Lower lobe of right lung (tissue), 2 donors: Measurements from ENCODE around the gene RGMB. TPM values are rescaled to one million over a fixed set of nuclear protein-coding genes. Genes with fewer than 3 reads are reported as not detected.

Experiments
- ATAC-seq, 2 donors: fragments of 200-7000 bp; cut with Tn5 transposase; one replicate each; pipeline ENCODE4 v1.9.1; 2020 to 2022; ENCODE audit warnings: mild to moderate bottlenecking in 2 of 2, moderate library complexity in 2 of 2
- DNase-seq: peaks from one replicate; pipeline ENCODE4 v3.0.0-alpha.2; 2020
- H3K27ac ChIP-seq: fragments of 200-600 bp; one replicate; pipeline ENCODE4 v1.8.0; 2022
- H3K27me3 ChIP-seq: fragments of 200-600 bp; one replicate; pipeline ENCODE4 v1.8.0; 2022; ENCODE audit warnings: low read depth
- H3K36me3 ChIP-seq: fragments of 200-600 bp; one replicate; pipeline ENCODE4 v1.8.0; 2022; ENCODE audit warnings: mild to moderate bottlenecking
- H3K4me1 ChIP-seq: fragments of 200-600 bp; one replicate; pipeline ENCODE4 v1.8.0; 2022
- H3K4me3 ChIP-seq: fragments of 200-600 bp; one replicate; pipeline ENCODE4 v1.8.0; 2022; ENCODE audit warnings: mild to moderate bottlenecking
- H3K9me3 ChIP-seq: fragments of 200-600 bp; one replicate; pipeline ENCODE4 v1.8.0; 2022
- CTCF ChIP-seq: fragments of 200-600 bp; IDR thresholded peaks from one replicate; pipeline ENCODE4 v1.8.0; 2022; ENCODE audit warnings: antibody characterized with exemption, mild to moderate bottlenecking
- intact Hi-C: fragments of 100-400 bp; cut with DNase I; formaldehyde crosslinking; loops from one replicate; pipeline ENCODE4 v1.11.0; 2022
- total RNA-seq: library from RNA; stranded (reverse); fragmentation: NEBNext Ultra II Directional; extraction: Animal tissue kit (Norgen Biotek cat#: 25700); gene quantifications from one replicate; pipeline ENCODE4 v1.2.1, GENCODE V29; 2021
- donor health status: DM: no; HTN: yes; CAD: no; lungs with severe emphysema.

RGMB gene
- total RNA-seq, 1 donor from 2014 or later = 22.9 TPM

DNA sequence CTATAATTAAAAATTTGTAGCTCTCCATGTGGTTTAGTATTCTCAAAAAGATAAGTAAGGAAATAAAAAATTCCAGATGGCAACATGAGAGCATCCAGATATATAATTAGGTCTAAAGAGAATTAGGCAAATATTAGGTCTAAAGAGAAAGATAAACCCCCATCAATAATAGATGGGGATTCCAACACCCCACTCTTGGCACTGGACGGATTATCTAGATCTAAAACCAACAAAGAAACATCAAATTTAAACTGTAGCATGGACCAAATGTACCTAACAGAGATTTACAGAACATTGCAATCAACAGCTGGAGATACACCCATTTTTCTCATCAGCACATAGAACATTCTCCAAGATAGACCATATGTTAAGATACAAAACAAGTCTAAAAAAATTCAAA, 31.6 kb downstream of the RGMB start:
- no peak for ATAC-seq
- H3K4me3 ChIP-seq = no peak overlapping the region
- intact Hi-C loops = no loop called here
- no peaks in the 10 kb centered on the region for H3K27me3 ChIP-seq
- peaks cover 8% of the 10 kb centered on the region for H3K9me3 ChIP-seq
- no peak overlapping the region for H3K27ac ChIP-seq
- DNase-seq = no peak
- no peaks in the 10 kb centered on the region for H3K4me1 ChIP-seq
- TF ChIP-seq CTCF = no peak
- no peaks in the 10 kb centered on the region for H3K36me3 ChIP-seq

GRCh38 chr5:98807806-98808205, 34.3 kb downstream of the RGMB start:
- Histone ChIP-seq H3K4me3 (no peak overlapping the region), H3K27ac (no peak overlapping the region), H3K27me3 (no peaks in the 10 kb centered on the region), H3K36me3 (no peaks in the 10 kb centered on the region), H3K9me3 (peaks cover 8% of the 10 kb centered on the region), H3K4me1 (no peaks in the 10 kb centered on the region)
- intact Hi-C loops = no loop called here
- DNase-seq (no peak), ATAC-seq (no peak)
- TF ChIP-seq CTCF = no peak

DNA sequence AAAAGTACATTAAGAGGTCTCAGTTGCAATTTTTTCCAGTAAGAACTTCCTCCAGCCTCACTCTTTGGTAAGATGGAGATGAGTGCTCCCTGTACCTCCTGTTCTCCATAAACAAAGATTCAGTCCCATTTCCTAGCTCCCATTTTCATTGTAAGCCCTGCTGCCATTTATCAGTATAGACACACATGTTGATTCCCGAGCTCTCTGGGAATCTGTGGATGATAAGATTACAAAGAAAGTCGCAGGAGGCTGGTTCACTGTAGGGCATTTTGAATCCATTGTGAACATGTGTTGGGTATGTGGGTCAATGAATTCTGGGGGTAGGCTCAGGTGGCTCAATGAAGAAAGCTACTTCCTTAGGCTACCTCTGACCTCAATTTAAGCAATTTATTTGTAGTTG, 36.7 kb downstream of the RGMB start:
- Histone ChIP-seq H3K4me3 (no peak overlapping the region), H3K27ac (no peak overlapping the region), H3K27me3 (no peaks in the 10 kb centered on the region), H3K36me3 (no peaks in the 10 kb centered on the region), H3K4me1 (no peaks in the 10 kb centered on the region), H3K9me3 (peaks cover 8% of the 10 kb centered on the region)
- DNase-seq (no peak), ATAC-seq (no peak)
- intact Hi-C loops = no loop called here
- TF ChIP-seq CTCF = no peak

DNA sequence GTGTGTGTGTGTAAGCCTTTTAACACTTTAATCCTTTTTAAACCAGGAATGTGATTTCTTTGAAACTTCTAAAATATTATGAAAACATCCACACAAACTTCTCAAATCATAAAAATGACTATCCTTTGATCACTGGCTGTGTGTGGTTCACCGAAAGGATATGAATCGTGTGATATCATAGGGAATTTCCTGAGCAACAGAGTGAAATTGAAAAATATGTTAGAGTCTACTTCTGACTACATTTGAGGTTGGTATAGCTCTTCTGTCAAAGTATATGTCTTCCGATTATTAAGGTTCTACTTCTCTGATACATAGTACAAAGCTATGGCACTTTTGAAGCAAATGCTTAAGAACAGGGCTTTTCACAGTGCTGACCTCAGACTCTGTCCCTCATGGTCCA, 40.3 kb downstream of the RGMB start:
- intact Hi-C loops = no loop called here
- no peaks in the 10 kb centered on the region for H3K4me1 ChIP-seq
- no peaks in the 10 kb centered on the region for H3K9me3 ChIP-seq
- ATAC-seq = no peak
- no peak for DNase-seq
- TF ChIP-seq CTCF = no peak
- no peaks in the 10 kb centered on the region for H3K36me3 ChIP-seq
- H3K27me3 ChIP-seq = no peaks in the 10 kb centered on the region
- H3K27ac ChIP-seq = no peak overlapping the region
- no peak overlapping the region for H3K4me3 ChIP-seq

- no peaks in the 10 kb centered on the region for H3K4me1 ChIP-seq
- H3K9me3 ChIP-seq = peaks cover 10% of the 10 kb centered on the region
- no peak for TF ChIP-seq CTCF
- intact Hi-C loops = no loop called here
- ATAC-seq = peak; percentile 64 to 85
- no peaks in the 10 kb centered on the region for H3K27me3 ChIP-seq
- H3K4me3 ChIP-seq = no peak overlapping the region
- DNase-seq = peak; percentile 71
- no peak overlapping the region for H3K27ac ChIP-seq
- no peaks in the 10 kb centered on the region for H3K36me3 ChIP-seq
Measured at GRCh38 chr5:98816582-98817222, 43.2 kb downstream of the RGMB start.
